Vagina (tissue), 2 donors: ENCODE measurements around the gene PC.

Source experiments
- CTCF ChIP-seq, 3 experiments: fragments of 450-650 bp in 2 of 3; fragments of 200-600 bp in 1 of 3; sonication (generic) in 1 of 3; IDR thresholded peaks; one replicate each; pipeline ENCODE4 v1.5.1; 2017 to 2019; ENCODE audit warnings: antibody characterized with exemption in 3 of 3, mild to moderate bottlenecking in 2 of 3, moderate library complexity in 2 of 3
- POLR2A ChIP-seq, 2 donors: fragments of 450-650 bp; IDR thresholded peaks; one replicate each; pipeline ENCODE4 v1.6.1; 2017; ENCODE audit warnings: antibody characterized with exemption in 2 of 2, mild to moderate bottlenecking in 2 of 2, moderate library complexity in 2 of 2
- POLR2AphosphoS5 ChIP-seq, 2 donors: sonication (generic); formaldehyde crosslinking; IDR thresholded peaks; one replicate each; pipeline ENCODE4 v1.9.0; 2017; ENCODE audit warnings: antibody characterized with exemption in 2 of 2, mild to moderate bottlenecking in 2 of 2, low read depth in 1 of 2; ENCODE audit not compliant: insufficient read depth in 1 of 2

GRCh38 chr11:66922551-66922950 lies 35.6 kb downstream of the PC start:
- TF ChIP-seq POLR2A (IDR thresholded peaks at IDR 0.05): no peak
- TF ChIP-seq CTCF (IDR thresholded peaks at IDR 0.05): no peak
- no peak for TF ChIP-seq POLR2AphosphoS5 (IDR thresholded peaks at IDR 0.05; ENCODE audit: insufficient read depth in 1 of 2, low read depth in 1 of 2)
